Measurements from ENCODE around the gene AGBL4. TPM values are rescaled to one million over a fixed set of nuclear protein-coding genes. Genes with fewer than 3 reads are reported as not detected.

The AGBL4 gene
- total and polyA plus RNA-seq, 7 donors: 0.09 to 0.36 (median 0.16) TPM; not detected in 4

DNA sequence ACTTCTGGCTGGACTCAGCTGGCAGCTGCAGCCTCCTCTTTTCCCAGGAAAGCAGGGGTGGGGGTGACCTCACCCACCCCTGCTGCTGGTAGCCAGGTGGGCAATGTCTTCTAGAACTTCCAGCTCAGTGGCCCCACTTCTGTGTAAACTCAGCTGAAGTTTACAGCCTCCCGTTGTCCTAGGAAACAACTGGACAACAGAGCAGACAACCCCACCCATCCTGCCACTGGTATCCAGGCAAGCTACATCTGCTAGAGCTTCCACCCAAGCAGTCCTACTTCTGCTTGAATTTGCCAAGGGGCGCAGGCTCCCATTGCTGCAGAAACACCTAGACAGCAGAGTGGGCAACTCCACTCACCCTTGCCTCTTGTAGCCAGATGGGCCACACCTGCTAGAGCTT is 937.4 kb downstream of the AGBL4 start:
- peaks cover 0 to 6% (median 0%) of the 10 kb centered on the region in 4 donors for H3K9me3 ChIP-seq
- H3K4me1 ChIP-seq: no peaks in the 10 kb centered on the region
- WGBS, 2 donors: 70 to 82% methylated on average over 2 of the region's 2 CpGs
- no peak for DNase-seq
- no peak overlapping the region for H3K27ac ChIP-seq
- no peaks in the 10 kb centered on the region for H3K36me3 ChIP-seq
- no peak overlapping the region for H3K4me3 ChIP-seq
- H3K27me3 ChIP-seq: no peaks in the 10 kb centered on the region
- TF ChIP-seq POLR2A (IDR thresholded peaks at IDR 0.05) (no peak), EP300 (IDR thresholded peaks at IDR 0.05) (no peak), CTCF (IDR thresholded peaks at IDR 0.05) (no peak), POLR2AphosphoS5 (IDR thresholded peaks at IDR 0.05) (no peak)
- intact Hi-C loops (cut with DNase I): no loop called here

- intact Hi-C loops (cut with DNase I): no loop called here
- H3K36me3 ChIP-seq: no peaks in the 10 kb centered on the region
- H3K4me1 ChIP-seq: no peaks in the 10 kb centered on the region
- H3K9me3 ChIP-seq: peaks cover 0 to 6% (median 0%) of the 10 kb centered on the region in 4 donors
- TF ChIP-seq EP300 (IDR thresholded peaks at IDR 0.05): no peak
- no peak for TF ChIP-seq POLR2A (IDR thresholded peaks at IDR 0.05)
- no peak for TF ChIP-seq CTCF (IDR thresholded peaks at IDR 0.05)
- WGBS, 2 donors: 81 to 92% methylated on average over 3 of the region's 3 CpGs
- no peaks in the 10 kb centered on the region for H3K27me3 ChIP-seq
- DNase-seq: no peak
- H3K27ac ChIP-seq: no peak overlapping the region
- no peak overlapping the region for H3K4me3 ChIP-seq
Measured at GRCh38 chr1:49085079-49085478, 938.7 kb downstream of the AGBL4 start.

- Histone ChIP-seq H3K9me3 (no peaks in the 10 kb centered on the region), H3K4me3 (no peak overlapping the region), H3K27ac (no peak overlapping the region), H3K4me1 (no peaks in the 10 kb centered on the region), H3K27me3 (no peaks in the 10 kb centered on the region), H3K36me3 (no peaks in the 10 kb centered on the region)
- intact Hi-C loops (cut with DNase I): no loop called here
- TF ChIP-seq POLR2A (IDR thresholded peaks at IDR 0.05) (no peak), CTCF (IDR thresholded peaks at IDR 0.05) (no peak), EP300 (IDR thresholded peaks at IDR 0.05) (no peak), POLR2AphosphoS5 (IDR thresholded peaks at IDR 0.05) (no peak)
- DNase-seq: no peak
- 78 to 88% methylated on average over 1 of the region's 1 CpG for WGBS, 2 donors
Measured at GRCh38 chr1:49060766-49061165, 963.0 kb downstream of the AGBL4 start.

- H3K4me3 ChIP-seq: no peak overlapping the region
- no peaks in the 10 kb centered on the region for H3K27me3 ChIP-seq
- 88 to 91% methylated on average over 3 of the region's 3 CpGs for WGBS, 2 donors
- no peaks in the 10 kb centered on the region for H3K4me1 ChIP-seq
- H3K9me3 ChIP-seq: no peaks in the 10 kb centered on the region
- DNase-seq: no peak
- intact Hi-C loops (cut with DNase I): no loop called here
- no peak overlapping the region for H3K27ac ChIP-seq
- TF ChIP-seq EP300 (IDR thresholded peaks at IDR 0.05) (no peak), POLR2A (IDR thresholded peaks at IDR 0.05) (no peak), CTCF (IDR thresholded peaks at IDR 0.05) (no peak), POLR2AphosphoS5 (IDR thresholded peaks at IDR 0.05) (no peak)
- no peaks in the 10 kb centered on the region for H3K36me3 ChIP-seq
Measured at GRCh38 chr1:49059087-49059486, 964.7 kb downstream of the AGBL4 start.

GRCh38 chr1:49052102-49052501 is 971.7 kb downstream of the AGBL4 start:
- Histone ChIP-seq H3K4me1 (no peaks in the 10 kb centered on the region), H3K27ac (no peak overlapping the region), H3K9me3 (no peaks in the 10 kb centered on the region), H3K36me3 (no peaks in the 10 kb centered on the region), H3K27me3 (no peaks in the 10 kb centered on the region), H3K4me3 (no peak overlapping the region)
- 87 to 91% methylated on average over 1 of the region's 1 CpG for WGBS, 2 donors
- TF ChIP-seq CTCF (IDR thresholded peaks at IDR 0.05): no peak
- no peak for TF ChIP-seq POLR2A (IDR thresholded peaks at IDR 0.05)
- no peak for TF ChIP-seq EP300 (IDR thresholded peaks at IDR 0.05)
- no peak for TF ChIP-seq POLR2AphosphoS5 (IDR thresholded peaks at IDR 0.05)
- intact Hi-C loops (cut with DNase I): no loop called here
- DNase-seq: no peak
